Measurements from ENCODE around the gene G0S2.

The G0S2 gene

GRCh38 chr1:209657140-209657879 is 17.9 kb upstream of the G0S2 start:
- Histone ChIP-seq H3K9me3 (ENCODE audit: control insufficient read depth, low read length) (no peaks in the 10 kb centered on the region), H2BK15ac (ENCODE audit: low read depth, poor library complexity, severe bottlenecking) (peak overlapping the region; percentile 34), H3K14ac (ENCODE audit: low read length in 2 of 2) (no peak overlapping the region), H3K36me3 (ENCODE audit: control insufficient read depth in 1 of 2, insufficient read depth in 2 of 2, low read depth in 1 of 2, low read length in 2 of 2) (no peaks in the 10 kb centered on the region), H2AFZ (ENCODE audit: low read depth, low read length) (no peak overlapping the region), H2AK5ac (ENCODE audit: low read length, severe bottlenecking) (peak overlapping the region; percentile 75), H3K9ac (ENCODE audit: low read length) (no peak overlapping the region), H3K79me1 (replicated peaks; ENCODE audit: low read length, poor library complexity, severe bottlenecking) (no peaks in the 10 kb centered on the region), H3K4me2 (ENCODE audit: low read length, poor library complexity, severe bottlenecking) (no peak overlapping the region), H2BK5ac (ENCODE audit: low read depth, low read length, poor library complexity, severe bottlenecking) (no peak overlapping the region), H2BK120ac (ENCODE audit: low read depth, low read length) (peak overlapping the region; percentile 86), H4K91ac (ENCODE audit: low read length) (peak overlapping the region; percentile 71), H3K4me1 (ENCODE audit: control insufficient read depth, insufficient read depth, low read depth, low read length) (peaks cover 23% of the 10 kb centered on the region), H3K27me3 (ENCODE audit: control insufficient read depth in 1 of 2, insufficient read depth in 1 of 2, low read length in 2 of 2) (no peaks in the 10 kb centered on the region), H3K27ac (ENCODE audit: low read length, poor library complexity, severe bottlenecking) (peak overlapping the region; percentile 7), H3K4ac (ENCODE audit: low read depth in 1 of 2, low read length in 2 of 2) (peak overlapping the region; percentile 66 to 81), H3K23ac (ENCODE audit: low read length in 2 of 2) (no peak overlapping the region), H4K8ac (ENCODE audit: low read length) (peak overlapping the region; percentile 63), H2BK12ac (ENCODE audit: low read length in 2 of 2) (peak overlapping the region; percentile 87 to 88), H3K4me3 (ENCODE audit: insufficient read depth in 1 of 2, low read depth in 1 of 2, low read length in 2 of 2) (no peak overlapping the region), H3K18ac (ENCODE audit: low read depth in 1 of 2, low read length in 2 of 2) (peak overlapping the region; percentile 49 to 79)
- 71% methylated on average over 9 of the region's 9 CpGs for WGBS
- peak; percentile 83 for DNase-seq

DNA sequence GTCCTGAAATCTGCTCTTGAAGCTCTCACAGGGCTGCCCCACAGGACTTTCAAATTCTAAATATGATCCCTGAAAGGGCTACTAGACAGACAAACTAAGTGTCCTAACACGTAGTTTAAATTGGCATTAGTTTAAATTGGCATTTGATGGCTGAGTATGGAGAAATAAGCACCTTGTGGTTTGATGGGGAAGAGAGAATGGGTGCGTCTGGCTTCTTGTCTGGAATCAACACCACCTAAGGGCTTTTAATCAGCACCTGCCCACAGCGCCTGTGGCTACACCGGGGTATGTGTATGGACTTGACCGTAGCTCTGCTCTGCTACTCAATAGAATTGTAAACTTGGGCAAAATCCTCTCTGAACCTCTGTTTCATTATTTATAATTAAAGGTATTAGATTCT is 17.3 kb upstream of the G0S2 start:
- H3K23ac ChIP-seq (ENCODE audit: low read length in 2 of 2): no peak overlapping the region
- no peaks in the 10 kb centered on the region for H3K9me3 ChIP-seq (ENCODE audit: control insufficient read depth, low read length)

DNA sequence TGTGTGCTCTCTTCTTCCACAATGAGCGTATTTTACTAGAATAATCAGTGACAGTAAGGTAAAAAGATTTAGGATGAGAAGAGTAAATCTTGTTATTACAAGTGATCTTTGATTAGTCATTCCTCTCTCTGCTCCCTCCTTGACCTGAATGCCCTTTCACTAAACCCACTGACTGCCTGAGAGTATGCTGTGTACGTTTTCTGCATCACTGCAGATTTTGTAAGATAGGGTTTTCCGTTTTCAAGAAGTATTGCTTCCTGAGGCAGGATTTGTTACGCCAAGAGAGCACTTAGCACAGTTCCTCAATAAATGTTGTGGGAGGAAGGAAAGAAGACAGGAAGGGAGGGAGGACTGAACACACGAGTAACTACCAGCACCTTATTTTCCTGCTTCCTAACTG is 15.3 kb upstream of the G0S2 start:
- H3K4me1 ChIP-seq (ENCODE audit: control insufficient read depth, insufficient read depth, low read depth, low read length): peaks cover 6% of the 10 kb centered on the region
- H3K14ac ChIP-seq (ENCODE audit: low read length in 2 of 2): no peak overlapping the region
- no peaks in the 10 kb centered on the region for H3K9me3 ChIP-seq (ENCODE audit: control insufficient read depth, low read length)
- H3K36me3 ChIP-seq (ENCODE audit: control insufficient read depth in 1 of 2, insufficient read depth in 2 of 2, low read depth in 1 of 2, low read length in 2 of 2): no peaks in the 10 kb centered on the region
- no peak overlapping the region for H3K23ac ChIP-seq (ENCODE audit: low read length in 2 of 2)
- H3K27ac ChIP-seq (ENCODE audit: low read length, poor library complexity, severe bottlenecking): peak overlapping the region; percentile 2
- peak; percentile 97 for DNase-seq
- no peak overlapping the region for H4K8ac ChIP-seq (ENCODE audit: low read length)
- 0% methylated on average over 2 of the region's 5 CpGs for WGBS
- H3K4me3 ChIP-seq (ENCODE audit: insufficient read depth in 1 of 2, low read depth in 1 of 2, low read length in 2 of 2): no peak overlapping the region
- H3K18ac ChIP-seq (ENCODE audit: low read depth in 1 of 2, low read length in 2 of 2): no peak overlapping the region
- no peak overlapping the region for H2BK120ac ChIP-seq (ENCODE audit: low read depth, low read length)
- no peak overlapping the region for H2BK15ac ChIP-seq (ENCODE audit: low read depth, poor library complexity, severe bottlenecking)
- no peak overlapping the region for H2AFZ ChIP-seq (ENCODE audit: low read depth, low read length)
- no peak overlapping the region for H3K9ac ChIP-seq (ENCODE audit: low read length)
- no peak overlapping the region for H3K4me2 ChIP-seq (ENCODE audit: low read length, poor library complexity, severe bottlenecking)
- H3K27me3 ChIP-seq (ENCODE audit: control insufficient read depth in 1 of 2, insufficient read depth in 1 of 2, low read length in 2 of 2): no peaks in the 10 kb centered on the region
- H3K4ac ChIP-seq (ENCODE audit: low read depth in 1 of 2, low read length in 2 of 2): no peak overlapping the region
- no peak overlapping the region for H2BK5ac ChIP-seq (ENCODE audit: low read depth, low read length, poor library complexity, severe bottlenecking)
- H3K79me1 ChIP-seq (replicated peaks; ENCODE audit: low read length, poor library complexity, severe bottlenecking): no peaks in the 10 kb centered on the region
- H2AK5ac ChIP-seq (ENCODE audit: low read length, severe bottlenecking): no peak overlapping the region
- no peak overlapping the region for H2BK12ac ChIP-seq (ENCODE audit: low read length in 2 of 2)
- H4K91ac ChIP-seq (ENCODE audit: low read length): no peak overlapping the region

More for the DNA sequence above, 17.3 kb upstream of the G0S2 start:
- no peak overlapping the region for H3K27ac ChIP-seq (ENCODE audit: low read length, poor library complexity, severe bottlenecking)
- H2BK120ac ChIP-seq (ENCODE audit: low read depth, low read length): no peak overlapping the region
- H3K14ac ChIP-seq (ENCODE audit: low read length in 2 of 2): no peak overlapping the region
- peak overlapping the region in 1 of 2 experiments; percentile 34 for H3K4ac ChIP-seq (ENCODE audit: low read depth in 1 of 2, low read length in 2 of 2)
- no peaks in the 10 kb centered on the region for H3K36me3 ChIP-seq (ENCODE audit: control insufficient read depth in 1 of 2, insufficient read depth in 2 of 2, low read depth in 1 of 2, low read length in 2 of 2)
- H2BK5ac ChIP-seq (ENCODE audit: low read depth, low read length, poor library complexity, severe bottlenecking): no peak overlapping the region
- H3K9ac ChIP-seq (ENCODE audit: low read length): no peak overlapping the region
- 89% methylated on average over 4 of the region's 5 CpGs for WGBS
- peak overlapping the region; percentile 87 to 88 for H2BK12ac ChIP-seq (ENCODE audit: low read length in 2 of 2)
- H3K27me3 ChIP-seq (ENCODE audit: control insufficient read depth in 1 of 2, insufficient read depth in 1 of 2, low read length in 2 of 2): no peaks in the 10 kb centered on the region
- no peak overlapping the region for H2AK5ac ChIP-seq (ENCODE audit: low read length, severe bottlenecking)
- no peak for DNase-seq
- peak overlapping the region; percentile 63 for H4K8ac ChIP-seq (ENCODE audit: low read length)
- H3K79me1 ChIP-seq (replicated peaks; ENCODE audit: low read length, poor library complexity, severe bottlenecking): no peaks in the 10 kb centered on the region
- H4K91ac ChIP-seq (ENCODE audit: low read length): peak overlapping the region; percentile 71
- no peak overlapping the region for H2BK15ac ChIP-seq (ENCODE audit: low read depth, poor library complexity, severe bottlenecking)
- no peak overlapping the region for H3K4me3 ChIP-seq (ENCODE audit: insufficient read depth in 1 of 2, low read depth in 1 of 2, low read length in 2 of 2)
- H3K18ac ChIP-seq (ENCODE audit: low read depth in 1 of 2, low read length in 2 of 2): peak overlapping the region in 1 of 2 experiments; percentile 49
- H2AFZ ChIP-seq (ENCODE audit: low read depth, low read length): no peak overlapping the region
- peaks cover 19% of the 10 kb centered on the region for H3K4me1 ChIP-seq (ENCODE audit: control insufficient read depth, insufficient read depth, low read depth, low read length)
- H3K4me2 ChIP-seq (ENCODE audit: low read length, poor library complexity, severe bottlenecking): no peak overlapping the region

DNA sequence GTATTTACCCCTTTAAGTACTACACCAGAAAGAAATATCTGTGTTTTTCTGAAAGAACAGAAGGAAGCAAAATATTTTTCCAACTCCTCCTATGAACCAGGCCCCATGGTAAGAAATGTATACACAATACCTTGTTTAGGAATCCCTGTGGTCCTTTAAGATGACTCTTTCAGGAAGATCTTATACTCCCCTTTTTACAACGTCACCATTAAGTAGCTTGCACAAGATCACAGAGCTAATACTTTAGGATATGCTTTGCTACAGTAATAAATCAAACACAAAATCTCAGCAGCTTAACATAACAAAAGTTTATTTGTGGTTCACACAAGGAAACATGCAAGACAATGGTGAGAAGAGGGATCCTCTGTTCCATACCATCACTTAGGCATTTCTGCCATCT is 14.1 kb upstream of the G0S2 start:
- peak; percentile 76 for DNase-seq
- Histone ChIP-seq H3K4ac (ENCODE audit: low read depth in 1 of 2, low read length in 2 of 2) (peak overlapping the region; percentile 57 to 97), H3K9ac (ENCODE audit: low read length) (no peak overlapping the region), H2BK120ac (ENCODE audit: low read depth, low read length) (no peak overlapping the region), H2AK5ac (ENCODE audit: low read length, severe bottlenecking) (no peak overlapping the region), H3K18ac (ENCODE audit: low read depth in 1 of 2, low read length in 2 of 2) (peak overlapping the region; percentile 5 to 92), H3K4me3 (ENCODE audit: insufficient read depth in 1 of 2, low read depth in 1 of 2, low read length in 2 of 2) (no peak overlapping the region), H2BK12ac (ENCODE audit: low read length in 2 of 2) (peak overlapping the region; percentile 57 to 95), H3K23ac (ENCODE audit: low read length in 2 of 2) (no peak overlapping the region), H4K8ac (ENCODE audit: low read length) (peak overlapping the region; percentile 83), H3K27ac (ENCODE audit: low read length, poor library complexity, severe bottlenecking) (no peak overlapping the region), H4K91ac (ENCODE audit: low read length) (peak overlapping the region; percentile 93), H3K4me1 (ENCODE audit: control insufficient read depth, insufficient read depth, low read depth, low read length) (peaks cover 6% of the 10 kb centered on the region), H3K9me3 (ENCODE audit: control insufficient read depth, low read length) (no peaks in the 10 kb centered on the region), H3K14ac (ENCODE audit: low read length in 2 of 2) (no peak overlapping the region), H2BK15ac (ENCODE audit: low read depth, poor library complexity, severe bottlenecking) (no peak overlapping the region), H3K4me2 (ENCODE audit: low read length, poor library complexity, severe bottlenecking) (no peak overlapping the region), H3K27me3 (ENCODE audit: control insufficient read depth in 1 of 2, insufficient read depth in 1 of 2, low read length in 2 of 2) (no peaks in the 10 kb centered on the region), H3K36me3 (ENCODE audit: control insufficient read depth in 1 of 2, insufficient read depth in 2 of 2, low read depth in 1 of 2, low read length in 2 of 2) (no peaks in the 10 kb centered on the region), H3K79me1 (replicated peaks; ENCODE audit: low read length, poor library complexity, severe bottlenecking) (no peaks in the 10 kb centered on the region), H2BK5ac (ENCODE audit: low read depth, low read length, poor library complexity, severe bottlenecking) (no peak overlapping the region), H2AFZ (ENCODE audit: low read depth, low read length) (no peak overlapping the region)
- WGBS: 0% methylated on average over 1 of the region's 1 CpG

Measured in mesenchymal stem cell (in vitro differentiated cells and primary cell).